Measurements from ENCODE around the gene LPAR1.

LPAR1 gene

DNA sequence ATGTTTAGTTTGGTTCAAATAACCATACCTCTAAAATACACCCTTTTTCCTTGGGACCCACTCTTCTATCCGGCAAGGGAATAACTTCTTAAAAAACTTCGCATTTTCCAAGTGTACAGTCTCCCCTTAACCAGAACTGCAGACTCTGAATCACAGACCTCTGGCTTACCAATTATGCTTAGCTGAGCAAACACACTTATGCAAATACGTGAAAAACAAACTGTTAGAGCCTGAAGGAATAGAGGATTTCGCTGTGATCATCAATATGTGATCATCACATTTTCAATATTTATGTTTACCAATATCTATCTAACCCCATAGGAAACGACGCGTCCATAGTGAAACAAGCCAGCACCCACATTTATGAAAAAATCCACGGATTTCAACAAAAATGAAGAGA, 1.3 kb downstream of the LPAR1 start:
- H3K4me1 ChIP-seq (ENCODE audit: insufficient read depth, low read length) = peaks cover 7% of the 10 kb centered on the region

DNA sequence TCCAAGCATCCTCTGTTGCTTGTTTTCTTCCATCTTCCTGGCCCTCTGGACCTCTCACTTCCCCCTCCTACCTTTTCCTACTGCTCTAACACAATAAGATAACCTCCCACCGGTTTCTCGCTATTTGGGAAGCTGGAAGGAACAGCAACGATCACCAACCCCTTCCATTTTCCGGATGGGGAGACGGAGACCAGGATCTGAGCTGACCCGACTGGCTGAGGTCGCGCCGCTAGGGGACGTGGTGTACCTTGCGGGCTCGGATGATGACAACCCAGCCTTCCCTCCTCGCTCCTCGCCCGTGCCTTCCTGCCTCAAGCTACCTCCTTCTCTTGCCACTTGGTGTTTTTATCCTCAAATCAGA, 1.9 kb downstream of the LPAR1 start:
- Histone ChIP-seq H3K27me3 (ENCODE audit: control insufficient read depth in 1 of 2, insufficient read depth in 2 of 2, low read length in 2 of 2) (no peaks in the 10 kb centered on the region), H3K9me3 (ENCODE audit: low read length) (no peaks in the 10 kb centered on the region), H3K36me3 (ENCODE audit: insufficient read depth, low read length) (no peaks in the 10 kb centered on the region), H3K4me1 (ENCODE audit: insufficient read depth, low read length) (peaks cover 7% of the 10 kb centered on the region), H3K27ac (ENCODE audit: low read depth, low read length) (no peak overlapping the region), H3K4me3 (ENCODE audit: low read depth in 1 of 2, low read length in 2 of 2) (peak overlapping the region in 1 of 2 donors; percentile 61), H3K9ac (ENCODE audit: low read length) (no peak overlapping the region)

More for the DNA sequence above, 1.3 kb downstream of the LPAR1 start:
- Histone ChIP-seq H3K4me3 (ENCODE audit: low read depth in 1 of 2, low read length in 2 of 2) (peak overlapping the region; percentile 28 to 61), H3K36me3 (ENCODE audit: insufficient read depth, low read length) (no peaks in the 10 kb centered on the region), H3K9ac (ENCODE audit: low read length) (peak overlapping the region; percentile 39), H3K9me3 (ENCODE audit: low read length) (no peaks in the 10 kb centered on the region), H3K27ac (ENCODE audit: low read depth, low read length) (peak overlapping the region; percentile 40), H3K27me3 (ENCODE audit: control insufficient read depth in 1 of 2, insufficient read depth in 2 of 2, low read length in 2 of 2) (no peaks in the 10 kb centered on the region)

DNA sequence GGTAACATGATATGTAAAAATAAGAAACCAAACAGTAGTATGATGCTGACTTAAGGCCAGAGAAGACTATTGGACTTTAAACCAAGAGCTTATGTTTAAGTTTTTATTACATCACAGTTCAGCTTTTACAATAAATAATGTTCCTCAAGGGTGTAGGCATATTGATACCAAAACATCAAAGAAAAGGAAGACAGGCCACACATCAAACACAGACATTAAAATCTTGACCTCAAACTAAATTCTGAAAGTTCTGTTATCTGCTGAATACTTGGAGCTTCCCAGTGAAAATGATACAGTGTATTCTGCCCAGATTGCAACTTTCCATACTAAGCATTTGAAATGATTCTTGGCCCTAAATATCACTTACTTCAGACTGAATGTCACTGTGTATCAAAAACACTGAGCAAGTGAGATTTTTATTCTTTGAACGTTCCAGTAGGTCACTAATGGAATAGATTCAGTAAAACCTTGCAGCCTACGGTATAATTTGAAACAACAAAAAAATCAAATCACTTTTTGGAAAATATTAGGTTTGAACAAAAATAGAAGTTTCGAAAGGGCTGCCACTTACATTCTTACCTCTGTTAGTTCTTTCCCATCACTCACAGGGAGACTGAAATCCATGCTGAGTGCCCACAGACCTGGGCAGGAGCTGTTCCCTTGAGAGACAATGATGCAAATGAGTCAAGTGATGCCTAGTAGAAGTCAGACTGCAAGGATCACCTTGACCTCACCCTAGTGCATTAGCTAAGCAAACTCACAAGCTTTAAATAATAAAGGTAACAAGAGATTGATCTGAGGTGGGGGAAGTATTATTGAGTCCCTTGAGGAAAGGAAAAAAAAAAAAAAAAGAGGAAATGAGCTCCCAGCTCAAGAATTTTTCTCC, 2.5 kb downstream of the LPAR1 start:
- no peak overlapping the region for H3K27ac ChIP-seq (ENCODE audit: low read depth, low read length)

DNA sequence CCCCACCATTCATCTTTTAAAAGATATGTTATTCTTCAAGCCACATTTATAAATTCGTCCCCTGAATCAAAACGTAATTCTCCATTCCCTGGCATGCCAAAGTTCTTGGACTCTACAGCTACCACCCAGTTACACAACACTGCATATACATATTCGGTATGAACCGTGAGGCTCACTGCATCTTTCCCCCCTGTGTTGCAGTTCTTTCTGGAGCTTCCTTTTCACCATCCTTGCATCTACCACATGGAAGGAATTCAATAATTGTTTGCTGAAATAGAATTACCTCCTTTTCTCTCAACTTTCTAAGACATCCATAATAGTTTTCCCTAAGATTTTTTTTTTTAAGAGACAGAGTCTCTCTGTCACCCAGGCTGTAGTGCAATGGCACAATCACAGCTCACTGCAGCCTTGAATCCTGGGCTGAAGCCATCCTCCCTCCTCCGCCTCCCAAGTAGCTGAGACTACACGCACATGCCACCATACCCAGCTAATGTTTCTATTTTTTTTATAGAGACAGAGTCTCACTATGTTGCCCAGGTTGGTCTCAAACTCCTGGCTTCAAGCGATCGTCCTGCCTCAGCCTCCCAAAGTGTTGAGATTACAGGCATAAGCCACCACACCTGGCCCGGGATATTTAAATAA, 3.3 kb downstream of the LPAR1 start:
- Histone ChIP-seq H3K27ac (ENCODE audit: low read depth, low read length) (no peak overlapping the region), H3K4me3 (ENCODE audit: low read depth in 1 of 2, low read length in 2 of 2) (no peak overlapping the region), H3K4me1 (ENCODE audit: insufficient read depth, low read length) (peaks cover 7% of the 10 kb centered on the region), H3K9ac (ENCODE audit: low read length) (no peak overlapping the region), H3K36me3 (ENCODE audit: insufficient read depth, low read length) (no peaks in the 10 kb centered on the region), H3K9me3 (ENCODE audit: low read length) (no peaks in the 10 kb centered on the region), H3K27me3 (ENCODE audit: control insufficient read depth in 1 of 2, insufficient read depth in 2 of 2, low read length in 2 of 2) (no peaks in the 10 kb centered on the region)

More for the DNA sequence above, 2.5 kb downstream of the LPAR1 start:
- Histone ChIP-seq H3K4me1 (ENCODE audit: insufficient read depth, low read length) (peaks cover 7% of the 10 kb centered on the region), H3K9me3 (ENCODE audit: low read length) (no peaks in the 10 kb centered on the region), H3K4me3 (ENCODE audit: low read depth in 1 of 2, low read length in 2 of 2) (peak overlapping the region in 1 of 2 donors; percentile 61), H3K9ac (ENCODE audit: low read length) (no peak overlapping the region), H3K36me3 (ENCODE audit: insufficient read depth, low read length) (no peaks in the 10 kb centered on the region), H3K27me3 (ENCODE audit: control insufficient read depth in 1 of 2, insufficient read depth in 2 of 2, low read length in 2 of 2) (no peaks in the 10 kb centered on the region)

- Histone ChIP-seq H3K4me1 (ENCODE audit: insufficient read depth, low read length) (peaks cover 7% of the 10 kb centered on the region), H3K9ac (ENCODE audit: low read length) (no peak overlapping the region), H3K4me3 (ENCODE audit: low read depth in 1 of 2, low read length in 2 of 2) (no peak overlapping the region), H3K36me3 (ENCODE audit: insufficient read depth, low read length) (no peaks in the 10 kb centered on the region), H3K27me3 (ENCODE audit: control insufficient read depth in 1 of 2, insufficient read depth in 2 of 2, low read length in 2 of 2) (no peaks in the 10 kb centered on the region), H3K9me3 (ENCODE audit: low read length) (no peaks in the 10 kb centered on the region), H3K27ac (ENCODE audit: low read depth, low read length) (no peak overlapping the region)
Observed at GRCh38 chr9:111034170-111034897, 3.9 kb downstream of the LPAR1 start.

- no peak overlapping the region for H3K27ac ChIP-seq (ENCODE audit: low read depth, low read length)
- H3K9me3 ChIP-seq (ENCODE audit: low read length) = no peaks in the 10 kb centered on the region
- no peak overlapping the region for H3K9ac ChIP-seq (ENCODE audit: low read length)
- no peaks in the 10 kb centered on the region for H3K4me1 ChIP-seq (ENCODE audit: insufficient read depth, low read length)
- H3K4me3 ChIP-seq (ENCODE audit: low read depth in 1 of 2, low read length in 2 of 2) = no peak overlapping the region
- H3K36me3 ChIP-seq (ENCODE audit: insufficient read depth, low read length) = no peaks in the 10 kb centered on the region
- no peaks in the 10 kb centered on the region for H3K27me3 ChIP-seq (ENCODE audit: control insufficient read depth in 1 of 2, insufficient read depth in 2 of 2, low read length in 2 of 2)
Observed at GRCh38 chr9:111030492-111030891, 7.8 kb downstream of the LPAR1 start.

DNA sequence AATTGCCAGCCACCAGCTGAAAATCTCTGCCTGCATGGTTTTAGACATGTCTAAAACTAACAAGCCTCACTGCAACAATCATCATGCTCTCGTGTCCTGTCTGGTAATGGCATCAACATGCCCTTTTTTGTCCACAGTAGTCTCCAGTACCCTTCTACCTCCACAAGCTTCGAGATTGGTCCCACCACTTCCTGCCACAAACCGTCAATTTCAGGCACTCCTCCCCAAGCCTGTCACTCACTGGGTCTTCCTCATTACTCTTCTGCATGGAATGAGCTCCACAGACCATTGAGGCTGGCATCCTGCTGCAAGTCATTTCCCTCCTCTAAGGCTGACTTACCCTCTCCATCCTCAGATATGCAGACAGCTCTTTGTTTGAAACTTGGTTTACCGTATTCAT, 9.0 kb downstream of the LPAR1 start:
- no peak overlapping the region for H3K27ac ChIP-seq (ENCODE audit: low read depth, low read length)
- no peak overlapping the region for H3K9ac ChIP-seq (ENCODE audit: low read length)
- no peak overlapping the region for H3K4me3 ChIP-seq (ENCODE audit: low read depth in 1 of 2, low read length in 2 of 2)
- H3K9me3 ChIP-seq (ENCODE audit: low read length) = no peaks in the 10 kb centered on the region
- H3K36me3 ChIP-seq (ENCODE audit: insufficient read depth, low read length) = no peaks in the 10 kb centered on the region
- no peaks in the 10 kb centered on the region for H3K27me3 ChIP-seq (ENCODE audit: control insufficient read depth in 1 of 2, insufficient read depth in 2 of 2, low read length in 2 of 2)
- no peaks in the 10 kb centered on the region for H3K4me1 ChIP-seq (ENCODE audit: insufficient read depth, low read length)

DNA sequence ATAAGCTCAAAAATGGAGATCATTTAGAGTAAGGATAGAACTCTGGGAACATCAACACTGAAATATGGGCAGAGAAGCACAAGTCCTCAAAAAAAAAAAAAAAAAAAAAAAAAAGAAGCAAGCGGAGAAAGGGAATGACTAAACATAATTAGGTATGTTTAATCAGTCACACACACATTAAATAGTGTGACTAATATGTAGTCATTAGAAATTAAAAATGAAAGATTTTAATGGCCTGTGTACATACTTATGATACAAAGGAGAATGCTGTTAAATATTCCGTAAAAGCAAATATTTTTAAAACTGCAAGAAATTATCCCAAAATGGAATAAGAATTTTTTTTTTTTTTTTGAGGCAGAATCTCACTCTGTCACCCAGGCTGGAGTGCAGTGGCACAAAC, 10.5 kb downstream of the LPAR1 start:
- H3K36me3 ChIP-seq (ENCODE audit: insufficient read depth, low read length) = no peaks in the 10 kb centered on the region
- no peak overlapping the region for H3K27ac ChIP-seq (ENCODE audit: low read depth, low read length)
- H3K9me3 ChIP-seq (ENCODE audit: low read length) = no peaks in the 10 kb centered on the region
- H3K9ac ChIP-seq (ENCODE audit: low read length) = no peak overlapping the region
- H3K27me3 ChIP-seq (ENCODE audit: control insufficient read depth in 1 of 2, insufficient read depth in 2 of 2, low read length in 2 of 2) = no peaks in the 10 kb centered on the region
- H3K4me3 ChIP-seq (ENCODE audit: low read depth in 1 of 2, low read length in 2 of 2) = no peak overlapping the region
- H3K4me1 ChIP-seq (ENCODE audit: insufficient read depth, low read length) = no peaks in the 10 kb centered on the region

GRCh38 chr9:111023128-111023527, 15.1 kb downstream of the LPAR1 start:
- no peaks in the 10 kb centered on the region for H3K36me3 ChIP-seq (ENCODE audit: insufficient read depth, low read length)
- H3K27me3 ChIP-seq (ENCODE audit: control insufficient read depth in 1 of 2, insufficient read depth in 2 of 2, low read length in 2 of 2) = no peaks in the 10 kb centered on the region
- H3K27ac ChIP-seq (ENCODE audit: low read depth, low read length) = no peak overlapping the region
- no peaks in the 10 kb centered on the region for H3K9me3 ChIP-seq (ENCODE audit: low read length)
- no peak overlapping the region for H3K4me3 ChIP-seq (ENCODE audit: low read depth in 1 of 2, low read length in 2 of 2)
- no peaks in the 10 kb centered on the region for H3K4me1 ChIP-seq (ENCODE audit: insufficient read depth, low read length)
- no peak overlapping the region for H3K9ac ChIP-seq (ENCODE audit: low read length)

- Histone ChIP-seq H3K4me3 (ENCODE audit: low read depth in 1 of 2, low read length in 2 of 2) (no peak overlapping the region), H3K27ac (ENCODE audit: low read depth, low read length) (no peak overlapping the region), H3K36me3 (ENCODE audit: insufficient read depth, low read length) (no peaks in the 10 kb centered on the region), H3K27me3 (ENCODE audit: control insufficient read depth in 1 of 2, insufficient read depth in 2 of 2, low read length in 2 of 2) (no peaks in the 10 kb centered on the region), H3K9ac (ENCODE audit: low read length) (no peak overlapping the region), H3K4me1 (ENCODE audit: insufficient read depth, low read length) (no peaks in the 10 kb centered on the region), H3K9me3 (ENCODE audit: low read length) (no peaks in the 10 kb centered on the region)
Observed at GRCh38 chr9:111020594-111020993, 17.7 kb downstream of the LPAR1 start.

DNA sequence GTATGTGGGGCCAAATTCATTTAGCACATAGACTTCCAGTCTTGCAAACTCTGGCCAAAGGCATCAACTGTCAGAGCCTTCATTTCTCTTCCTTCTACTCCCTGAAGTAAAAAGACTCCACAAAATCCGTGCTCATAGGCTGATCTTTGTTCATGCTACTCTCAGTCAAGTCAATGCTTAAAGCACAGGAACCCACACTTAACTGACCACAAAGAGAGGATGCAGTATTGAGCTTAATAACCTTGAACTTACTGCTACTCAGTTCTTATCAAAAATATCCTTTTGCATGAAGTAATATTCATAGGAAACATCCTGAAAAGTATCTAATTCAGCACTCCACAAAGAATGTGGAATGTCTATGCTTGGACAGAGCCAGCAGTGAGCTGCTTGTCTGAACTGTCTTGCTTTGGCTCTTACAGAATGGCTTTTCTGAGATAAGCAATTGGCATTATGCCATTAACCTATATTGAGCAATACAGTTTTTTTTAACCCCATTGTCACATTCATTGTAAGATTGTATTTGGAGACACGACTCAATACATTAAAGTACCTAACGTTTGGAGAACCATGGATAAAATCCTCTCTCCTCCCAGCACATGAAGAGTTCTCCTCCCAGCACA, 21.7 kb downstream of the LPAR1 start:
- Histone ChIP-seq H3K9me3 (ENCODE audit: low read length) (no peaks in the 10 kb centered on the region), H3K9ac (ENCODE audit: low read length) (no peak overlapping the region), H3K4me1 (ENCODE audit: insufficient read depth, low read length) (peaks cover 3% of the 10 kb centered on the region), H3K4me3 (ENCODE audit: low read depth in 1 of 2, low read length in 2 of 2) (no peak overlapping the region), H3K27me3 (ENCODE audit: control insufficient read depth in 1 of 2, insufficient read depth in 2 of 2, low read length in 2 of 2) (no peaks in the 10 kb centered on the region), H3K36me3 (ENCODE audit: insufficient read depth, low read length) (no peaks in the 10 kb centered on the region), H3K27ac (ENCODE audit: low read depth, low read length) (no peak overlapping the region)
